Caco-2 (cell line): Measurements from ENCODE around the gene ELN. TPM values are rescaled to one million over a fixed set of nuclear protein-coding genes. Genes with fewer than 3 reads are reported as not detected.
A peak's percentile ranks its signal among the peaks of the same experiment; 100 is the strongest.

Experiments
- BruUV-seq: library from RNA; stranded (reverse); fragments of 400-500 nt; replicated peaks from 2 replicates; lab custom pipeline; 2021; lab: Mats Ljungman, UMichigan
- CTCF ChIA-PET: fragments of 300-600 bp; sonication (Branson Sonifier 250); formaldehyde crosslinking; loops from one replicate; lab custom pipeline; 2022; ENCODE audit warnings: antibody characterized with exemption; lab: Charles Lee
- POLR2A ChIA-PET: fragments of 300-600 bp; sonication (Branson Sonifier 250); formaldehyde crosslinking; loops from one replicate; lab custom pipeline; 2022; ENCODE audit warnings: antibody characterized with exemption; lab: Charles Lee
- DNase-seq, 2 experiments: peaks; one replicate each; pipeline versions ENCODE4 v3.0.0 to v3.0.0-alpha.2; 2020 to 2022
- H3K27me3 ChIP-seq: replicated peaks from 2 replicates; pipeline ENCODE4 v1.6.0; 2011; ENCODE audit warnings: low read length; ENCODE audit not compliant: control insufficient read depth, insufficient read depth
- H3K36me3 ChIP-seq: 2 replicates; pipeline ENCODE4 v1.5.1; 2011; ENCODE audit warnings: low read length; ENCODE audit not compliant: control insufficient read depth, insufficient read depth
- H3K4me1 ChIP-seq: fragments of 250-450 bp; sonication (Bioruptor Pico); 2 replicates; pipeline ENCODE4 v1.5.1; 2020; ENCODE audit warnings: mild to moderate bottlenecking
- H3K4me3 ChIP-seq: 2 replicates; pipeline ENCODE4 v1.5.1; 2011; ENCODE audit warnings: low read depth, mild to moderate bottlenecking, control low read depth, low read length
- H3K9me3 ChIP-seq: fragments of 250-450 bp; sonication (Bioruptor Pico); 2 replicates; pipeline ENCODE4 v1.5.1; 2020; ENCODE audit warnings: mild to moderate bottlenecking, moderate library complexity
- H3K27ac Mint-ChIP-seq: one replicate; pipeline ENCODE4 v1.8.0; 2022; ENCODE audit warnings: mixed read lengths; ENCODE audit not compliant: unreplicated experiment
- H3K27me3 Mint-ChIP-seq: one replicate; pipeline ENCODE4 v1.8.0; 2022; ENCODE audit warnings: mixed read lengths; ENCODE audit not compliant: insufficient read depth, unreplicated experiment
- H3K36me3 Mint-ChIP-seq: one replicate; pipeline ENCODE4 v1.8.0; 2022; ENCODE audit warnings: mild to moderate bottlenecking, mixed read lengths; ENCODE audit not compliant: insufficient read depth, unreplicated experiment
- H3K4me1 Mint-ChIP-seq: one replicate; pipeline ENCODE4 v1.8.0; 2022; ENCODE audit warnings: low read depth, mixed read lengths; ENCODE audit not compliant: unreplicated experiment
- H3K4me3 Mint-ChIP-seq: one replicate; pipeline ENCODE4 v1.8.0; 2022; ENCODE audit warnings: mild to moderate bottlenecking, moderate library complexity, mixed read lengths; ENCODE audit not compliant: unreplicated experiment
- H3K9me3 Mint-ChIP-seq: one replicate; pipeline ENCODE4 v1.8.0; 2022; ENCODE audit warnings: mixed read lengths; ENCODE audit not compliant: unreplicated experiment
- intact Hi-C: fragments of 100-400 bp; cut with micrococcal nuclease; formaldehyde crosslinking; loops from one replicate; pipeline ENCODE4 v1.10.0; 2022; ENCODE audit not compliant: unreplicated experiment
- total RNA-seq: library from RNA; stranded (reverse); gene quantifications from 2 replicates; pipeline ENCODE4 v1.2.3, GENCODE V29; 2022
- TF ChIP-seq, protein P1 (sequence below), 2 experiments: fragments of 200-600 bp in 1 of 2; IDR thresholded peaks; 1 replicate in 1 of 2; 2 replicates in 1 of 2; pipeline versions ENCODE4 v1.5.1 to v1.8.0; 2011 to 2022; ENCODE audit warnings: antibody characterized with exemption in 1 of 2, control low read depth in 1 of 2, inconsistent platforms in 1 of 2, low read depth in 1 of 2, low read length in 1 of 2, mild to moderate bottlenecking in 1 of 2, moderate library complexity in 1 of 2; ENCODE audit not compliant: insufficient read depth in 1 of 2, severe bottlenecking in 1 of 2, unreplicated experiment in 1 of 2

Gene ELN
- total RNA-seq, 1 experiment from 2014 or later: not detected

DNA sequence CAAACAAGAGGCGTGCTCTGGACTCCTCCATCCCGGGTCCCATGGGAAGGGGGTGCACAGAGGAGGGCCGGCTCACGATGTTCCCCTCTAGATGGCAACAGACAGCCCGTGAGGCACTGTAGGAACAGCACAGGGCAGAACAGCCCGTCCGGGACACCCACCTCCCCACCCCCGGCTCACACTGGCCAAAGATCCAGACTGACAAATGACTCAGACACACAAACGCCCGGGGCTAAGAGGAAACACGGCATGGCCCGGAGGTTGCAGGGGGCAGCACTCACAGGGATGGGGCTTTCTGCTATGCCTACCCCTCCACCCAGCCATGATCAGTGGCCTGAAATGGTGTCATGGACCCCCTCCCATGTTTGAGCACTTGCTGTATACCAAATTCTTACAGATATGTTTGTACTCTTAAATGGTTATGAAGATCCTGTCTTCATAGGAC is 4.9 kb upstream of the ELN start:
- Histone ChIP-seq H3K36me3 (no peaks in the 10 kb centered on the region), H3K4me1 (peaks cover 4% of the 10 kb centered on the region; the same call in 1 of the 2 replicates), H3K4me3 (no peak overlapping the region), H3K9me3 (no peaks in the 10 kb centered on the region), H3K27me3 (no peaks in the 10 kb centered on the region)
- Mint-ChIP-seq H3K36me3 (no peaks in the 10 kb centered on the region), H3K4me1 (peaks cover 5% of the 10 kb centered on the region), H3K4me3 (no peak overlapping the region), H3K27me3 (no peaks in the 10 kb centered on the region), H3K27ac (no peak overlapping the region), H3K9me3 (no peaks in the 10 kb centered on the region)
- POLR2A ChIA-PET: no interaction called here
- TF ChIP-seq, protein P1, sequence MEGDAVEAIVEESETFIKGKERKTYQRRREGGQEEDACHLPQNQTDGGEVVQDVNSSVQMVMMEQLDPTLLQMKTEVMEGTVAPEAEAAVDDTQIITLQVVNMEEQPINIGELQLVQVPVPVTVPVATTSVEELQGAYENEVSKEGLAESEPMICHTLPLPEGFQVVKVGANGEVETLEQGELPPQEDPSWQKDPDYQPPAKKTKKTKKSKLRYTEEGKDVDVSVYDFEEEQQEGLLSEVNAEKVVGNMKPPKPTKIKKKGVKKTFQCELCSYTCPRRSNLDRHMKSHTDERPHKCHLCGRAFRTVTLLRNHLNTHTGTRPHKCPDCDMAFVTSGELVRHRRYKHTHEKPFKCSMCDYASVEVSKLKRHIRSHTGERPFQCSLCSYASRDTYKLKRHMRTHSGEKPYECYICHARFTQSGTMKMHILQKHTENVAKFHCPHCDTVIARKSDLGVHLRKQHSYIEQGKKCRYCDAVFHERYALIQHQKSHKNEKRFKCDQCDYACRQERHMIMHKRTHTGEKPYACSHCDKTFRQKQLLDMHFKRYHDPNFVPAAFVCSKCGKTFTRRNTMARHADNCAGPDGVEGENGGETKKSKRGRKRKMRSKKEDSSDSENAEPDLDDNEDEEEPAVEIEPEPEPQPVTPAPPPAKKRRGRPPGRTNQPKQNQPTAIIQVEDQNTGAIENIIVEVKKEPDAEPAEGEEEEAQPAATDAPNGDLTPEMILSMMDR (IDR thresholded peaks at IDR 0.05; ENCODE audit: insufficient read depth in 1 of 2, low read depth in 1 of 2, low read length in 1 of 2, severe bottlenecking in 1 of 2, unreplicated experiment in 1 of 2): no peak
- DNase-seq: peak; percentile 42 to 55
- intact Hi-C loops: no loop called here
- CTCF ChIA-PET: no interaction called here
- BruUV-seq: no TSS peak

DNA sequence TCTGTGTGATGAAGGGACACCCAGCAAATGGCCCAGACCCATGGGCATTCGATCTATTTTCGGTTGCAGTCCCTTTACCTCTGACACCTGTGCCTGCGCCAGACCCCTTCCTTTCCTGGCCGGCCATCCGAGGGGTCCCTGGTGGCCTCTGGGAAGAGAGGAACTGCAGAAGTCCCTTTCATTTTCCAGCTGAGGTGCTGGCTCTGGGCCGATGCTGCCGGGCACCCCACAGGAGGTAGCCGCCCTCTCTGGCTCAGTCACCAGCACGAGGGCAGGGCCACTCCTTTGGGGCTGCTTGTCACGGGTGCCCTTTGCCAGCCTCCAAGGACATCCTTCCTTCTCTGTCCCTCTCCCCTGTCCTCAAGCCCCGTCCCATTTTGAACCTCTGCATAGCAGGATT is 4.2 kb upstream of the ELN start:
- H3K9me3 Mint-ChIP-seq: no peaks in the 10 kb centered on the region
- Histone ChIP-seq H3K27me3 (no peaks in the 10 kb centered on the region), H3K4me3 (no peak overlapping the region), H3K9me3 (no peaks in the 10 kb centered on the region), H3K36me3 (no peaks in the 10 kb centered on the region), H3K4me1 (peaks cover 4% of the 10 kb centered on the region; the same call in 1 of the 2 replicates)
- no TSS peak for BruUV-seq
- H3K27ac Mint-ChIP-seq: no peak overlapping the region
- H3K27me3 Mint-ChIP-seq: no peaks in the 10 kb centered on the region
- TF ChIP-seq, protein P1 (IDR thresholded peaks at IDR 0.05; ENCODE audit: insufficient read depth in 1 of 2, low read depth in 1 of 2, low read length in 1 of 2, severe bottlenecking in 1 of 2, unreplicated experiment in 1 of 2): no peak
- DNase-seq: no peak
- intact Hi-C loops: no loop called here
- H3K4me3 Mint-ChIP-seq: no peak overlapping the region
- CTCF ChIA-PET: interaction anchor here (0.7 kb wide), 1 partner anchor 45 kb away, joined by 3 read pairs; no protein-coding TSS in a partner anchor
- H3K36me3 Mint-ChIP-seq: no peaks in the 10 kb centered on the region
- POLR2A ChIA-PET: no interaction called here
- H3K4me1 Mint-ChIP-seq: peaks cover under 1% of the 10 kb centered on the region

DNA sequence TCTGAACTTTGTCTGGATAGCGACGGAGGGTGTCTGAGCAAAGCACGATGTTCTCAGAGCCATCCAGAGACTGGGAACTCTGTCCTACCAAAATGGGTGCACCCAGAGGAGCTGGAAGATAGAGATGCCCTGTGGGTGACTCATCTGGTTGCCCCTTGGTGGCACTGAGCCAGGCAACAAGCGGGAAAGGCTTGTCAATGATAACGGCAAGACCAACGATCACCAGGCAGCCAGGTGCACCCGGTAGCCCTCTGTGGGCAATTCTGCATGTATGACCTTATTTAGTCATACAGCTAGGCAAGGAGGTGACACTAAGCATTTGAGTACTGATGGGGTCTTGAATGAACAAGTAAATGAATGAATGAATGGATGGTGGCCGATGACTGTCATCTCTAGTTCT is 2.8 kb upstream of the ELN start:
- H3K9me3 Mint-ChIP-seq: no peaks in the 10 kb centered on the region
- DNase-seq: no peak
- CTCF ChIA-PET: interaction anchor here (0.6 to 2.3 kb wide), 2 partner anchors 11 to 41 kb away, joined by 5 to 11 read pairs; no protein-coding TSS in a partner anchor
- Histone ChIP-seq H3K9me3 (no peaks in the 10 kb centered on the region), H3K4me1 (peaks cover 7% of the 10 kb centered on the region; the same call in 1 of the 2 replicates), H3K4me3 (no peak overlapping the region), H3K27me3 (no peaks in the 10 kb centered on the region), H3K36me3 (no peaks in the 10 kb centered on the region)
- H3K27ac Mint-ChIP-seq: no peak overlapping the region
- TF ChIP-seq, protein P1 (IDR thresholded peaks at IDR 0.05; ENCODE audit: insufficient read depth in 1 of 2, low read depth in 1 of 2, low read length in 1 of 2, severe bottlenecking in 1 of 2, unreplicated experiment in 1 of 2): no peak
- H3K27me3 Mint-ChIP-seq: no peaks in the 10 kb centered on the region
- H3K4me1 Mint-ChIP-seq: peaks cover 5% of the 10 kb centered on the region
- POLR2A ChIA-PET: no interaction called here
- H3K36me3 Mint-ChIP-seq: no peaks in the 10 kb centered on the region
- intact Hi-C loops: no loop called here
- H3K4me3 Mint-ChIP-seq: no peak overlapping the region
- no TSS peak for BruUV-seq
